ENCODE results near the gene TMEM234. TPM values are rescaled to one million over a fixed set of nuclear protein-coding genes. Genes with fewer than 3 reads are reported as not detected.

Gene TMEM234
- total RNA-seq, 1 experiment from 2014 or later, result 22.2 TPM

- Mint-ChIP-seq H3K4me1 (ENCODE audit: insufficient read depth, unreplicated experiment) (peaks cover 9% of the 10 kb centered on the region), H3K36me3 (ENCODE audit: insufficient read depth, unreplicated experiment) (no peaks in the 10 kb centered on the region), H3K27ac (ENCODE audit: low read depth, unreplicated experiment) (no peak overlapping the region), H3K27me3 (ENCODE audit: insufficient read depth, unreplicated experiment) (no peaks in the 10 kb centered on the region), H3K4me3 (ENCODE audit: unreplicated experiment) (no peak overlapping the region), H3K9me3 (ENCODE audit: unreplicated experiment) (no peaks in the 10 kb centered on the region)
- intact Hi-C loops (cut with micrococcal nuclease), result no loop called here
- no peak for DNase-seq (ENCODE audit: unreplicated experiment)
- no TSS peak for BruUV-seq (replicated peaks)
- TF ChIP-seq, protein P1, sequence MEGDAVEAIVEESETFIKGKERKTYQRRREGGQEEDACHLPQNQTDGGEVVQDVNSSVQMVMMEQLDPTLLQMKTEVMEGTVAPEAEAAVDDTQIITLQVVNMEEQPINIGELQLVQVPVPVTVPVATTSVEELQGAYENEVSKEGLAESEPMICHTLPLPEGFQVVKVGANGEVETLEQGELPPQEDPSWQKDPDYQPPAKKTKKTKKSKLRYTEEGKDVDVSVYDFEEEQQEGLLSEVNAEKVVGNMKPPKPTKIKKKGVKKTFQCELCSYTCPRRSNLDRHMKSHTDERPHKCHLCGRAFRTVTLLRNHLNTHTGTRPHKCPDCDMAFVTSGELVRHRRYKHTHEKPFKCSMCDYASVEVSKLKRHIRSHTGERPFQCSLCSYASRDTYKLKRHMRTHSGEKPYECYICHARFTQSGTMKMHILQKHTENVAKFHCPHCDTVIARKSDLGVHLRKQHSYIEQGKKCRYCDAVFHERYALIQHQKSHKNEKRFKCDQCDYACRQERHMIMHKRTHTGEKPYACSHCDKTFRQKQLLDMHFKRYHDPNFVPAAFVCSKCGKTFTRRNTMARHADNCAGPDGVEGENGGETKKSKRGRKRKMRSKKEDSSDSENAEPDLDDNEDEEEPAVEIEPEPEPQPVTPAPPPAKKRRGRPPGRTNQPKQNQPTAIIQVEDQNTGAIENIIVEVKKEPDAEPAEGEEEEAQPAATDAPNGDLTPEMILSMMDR (IDR thresholded peaks at IDR 0.05; ENCODE audit: unreplicated experiment), result no peak
- ChIA-PET POLR2A (interaction anchor here (0.6 kb wide), 2 partner anchors 36 to 52 kb away, joined by 3 read pairs; no protein-coding TSS in a partner anchor), CTCF (interaction anchor here (0.5 to 0.6 kb wide), 3 partner anchors 27 to 109 kb away, joined by 3 to 9 read pairs (median 4); no protein-coding TSS in a partner anchor)
These were observed 20.2 kb upstream of the TMEM234 start for GRCh38 chr1:32242341-32242851.

DNA sequence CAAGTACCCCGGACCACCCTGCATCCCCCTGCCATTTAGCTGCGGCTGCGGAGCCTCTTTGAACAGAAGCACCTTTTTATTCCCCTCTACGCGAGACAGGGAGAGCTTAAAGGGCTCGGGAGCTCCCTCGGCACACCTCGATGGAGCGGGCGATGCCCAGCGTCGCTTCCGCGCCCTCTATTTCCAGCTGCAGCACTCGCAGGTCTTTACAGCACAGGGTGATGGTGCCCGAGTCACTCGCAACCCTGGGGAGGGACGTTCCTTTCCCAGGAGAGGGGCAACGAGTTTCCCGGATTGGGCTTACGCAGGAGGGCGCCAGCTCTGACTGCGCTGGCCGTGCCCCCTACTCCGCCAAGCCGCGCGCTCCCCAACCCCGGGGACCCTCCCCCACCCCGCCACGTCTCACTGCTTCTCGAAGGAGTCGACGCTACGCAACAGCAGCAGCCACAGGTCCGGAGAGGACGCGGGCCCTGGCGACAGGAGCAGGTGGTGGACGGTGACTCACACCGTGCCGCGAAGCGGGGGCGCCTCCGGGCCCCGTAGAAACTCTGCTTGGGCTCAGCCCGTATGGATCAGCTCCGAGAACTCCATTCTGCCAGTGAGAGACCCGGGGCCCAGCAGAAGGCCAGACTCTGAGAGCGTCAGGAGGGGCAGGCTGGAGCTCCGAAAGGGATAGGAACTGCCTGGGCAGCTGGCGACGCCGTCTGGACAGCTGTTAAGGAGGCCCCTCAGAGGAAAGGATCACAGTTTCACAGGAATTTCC, 19.0 kb upstream of the TMEM234 start:
- H3K4me1 Mint-ChIP-seq (ENCODE audit: insufficient read depth, unreplicated experiment), result peaks cover 6% of the 10 kb centered on the region
- no TSS peak for BruUV-seq (replicated peaks)
- H3K9me3 Mint-ChIP-seq (ENCODE audit: unreplicated experiment), result no peaks in the 10 kb centered on the region
- H3K27me3 Mint-ChIP-seq (ENCODE audit: insufficient read depth, unreplicated experiment), result no peaks in the 10 kb centered on the region
- ChIA-PET CTCF (interaction anchor here (0.5 to 1.4 kb wide), 9 partner anchors 10 to 650 kb away, joined by 3 to 5 read pairs (median 3); partner anchors contain the start of gene LCK), POLR2A (interaction anchor here (0.7 to 1.3 kb wide), 4 partner anchors 11 to 51 kb away, joined by 3 to 5 read pairs (median 4); partner anchors contain the start of gene HDAC1)
- intact Hi-C loops (cut with micrococcal nuclease), result no loop called here
- TF ChIP-seq, protein P1 (IDR thresholded peaks at IDR 0.05; ENCODE audit: unreplicated experiment), result no peak
- no peaks in the 10 kb centered on the region for H3K36me3 Mint-ChIP-seq (ENCODE audit: insufficient read depth, unreplicated experiment)
- H3K27ac Mint-ChIP-seq (ENCODE audit: low read depth, unreplicated experiment), result no peak overlapping the region
- DNase-seq (ENCODE audit: unreplicated experiment), result peak; percentile 41
- H3K4me3 Mint-ChIP-seq (ENCODE audit: unreplicated experiment), result peak overlapping the region; percentile 68

DNA sequence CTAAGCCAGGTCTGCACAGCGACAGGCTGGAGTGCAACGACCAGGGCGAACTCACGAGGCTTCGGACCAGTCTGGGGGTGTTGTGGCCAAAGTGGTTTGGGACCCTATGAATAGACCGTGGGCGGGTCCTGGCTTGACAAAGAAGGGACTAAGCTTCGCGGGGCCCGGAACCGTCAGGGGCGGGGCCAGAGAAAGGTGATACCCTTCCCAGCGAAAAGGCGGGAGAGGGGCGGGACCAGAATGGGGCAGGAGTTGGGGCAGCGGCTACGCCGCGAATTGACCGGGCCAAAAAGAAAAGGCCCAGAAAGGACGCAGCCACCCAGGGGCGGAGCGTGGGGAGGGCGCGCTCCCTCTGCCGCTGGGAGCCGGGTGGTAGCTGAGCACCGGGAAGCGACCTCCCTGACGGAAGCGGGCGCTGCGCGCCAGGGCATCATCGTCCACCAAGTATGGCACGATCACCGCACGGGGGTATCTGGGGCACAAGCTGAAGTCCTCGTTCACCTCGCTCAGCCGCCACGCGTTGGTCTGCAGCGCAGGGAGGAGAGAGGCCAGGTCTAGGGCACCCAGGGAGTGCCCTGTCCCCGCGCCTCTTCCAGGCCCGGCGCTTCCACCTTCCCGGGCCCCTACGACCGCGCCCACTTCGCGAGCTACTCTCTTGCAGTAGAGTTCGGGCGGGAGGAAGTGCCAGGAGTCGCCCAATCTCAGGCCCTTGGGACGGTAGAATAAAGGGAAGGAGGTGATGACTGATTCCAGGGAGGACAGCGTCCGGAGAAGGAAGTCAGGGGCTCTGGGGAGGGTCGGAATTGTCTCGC, 18.2 kb upstream of the TMEM234 start:
- Mint-ChIP-seq H3K27me3 (ENCODE audit: insufficient read depth, unreplicated experiment) (no peaks in the 10 kb centered on the region), H3K9me3 (ENCODE audit: unreplicated experiment) (no peaks in the 10 kb centered on the region), H3K4me1 (ENCODE audit: insufficient read depth, unreplicated experiment) (peaks cover 13% of the 10 kb centered on the region), H3K36me3 (ENCODE audit: insufficient read depth, unreplicated experiment) (no peaks in the 10 kb centered on the region), H3K27ac (ENCODE audit: low read depth, unreplicated experiment) (no peak overlapping the region), H3K4me3 (ENCODE audit: unreplicated experiment) (peak overlapping the region; percentile 68)
- ChIA-PET CTCF (interaction anchor here (0.5 to 1.4 kb wide), 8 partner anchors 10 to 539 kb away, joined by 3 to 5 read pairs (median 3); partner anchors contain the start of gene LCK), POLR2A (interaction anchor here (0.7 to 1.3 kb wide), 5 partner anchors 10 to 52 kb away, joined by 3 to 5 read pairs (median 4); partner anchors contain the start of gene HDAC1)
- DNase-seq (ENCODE audit: unreplicated experiment), result peak; percentile 70
- TF ChIP-seq, protein P1 (IDR thresholded peaks at IDR 0.05; ENCODE audit: unreplicated experiment), result no peak
- intact Hi-C loops (cut with micrococcal nuclease), result no loop called here
- BruUV-seq (replicated peaks), result no TSS peak

Data from MCF 10A (cell line).